Stimulated activated CD8-positive, alpha-beta memory T cell treated with anti-CD3 and anti-CD28 coated beads, Interleukin-4, amount 100 ng/mL, for 48 hours (primary cell): ENCODE data around the gene TNFRSF21.
"Not testable (repeated sequence)": the region's sequence is repeated elsewhere in the genome, so short reads cannot be mapped to it uniquely, and the experiment has no call there.

Experiments
- DNase-seq: peaks from one replicate; pipeline ENCODE4 v3.0.0-alpha.2; 2020

TNFRSF21 gene

GRCh38 chr6:47247227-47247797 lies 62.4 kb downstream of the TNFRSF21 start:
- no peak for DNase-seq

- no peak for DNase-seq
Measured at GRCh38 chr6:47246551-47246950, 63.2 kb downstream of the TNFRSF21 start.

- no peak for DNase-seq
Measured at GRCh38 chr6:47245745-47246371, 63.8 kb downstream of the TNFRSF21 start.

GRCh38 chr6:47242483-47243386 lies 67.0 kb downstream of the TNFRSF21 start:
- peak; percentile 48 for DNase-seq

GRCh38 chr6:47241742-47242482 lies 67.8 kb downstream of the TNFRSF21 start:
- no peak for DNase-seq

- DNase-seq = no peak
Measured at GRCh38 chr6:47240277-47240890, 69.3 kb downstream of the TNFRSF21 start.

GRCh38 chr6:47239546-47239945 lies 70.2 kb downstream of the TNFRSF21 start:
- no peak for DNase-seq

- no peak for DNase-seq
Measured at GRCh38 chr6:47238456-47238995, 71.2 kb downstream of the TNFRSF21 start.

- no peak for DNase-seq
Measured at GRCh38 chr6:47237196-47237595, 72.5 kb downstream of the TNFRSF21 start.

- no peak for DNase-seq
Measured at GRCh38 chr6:47235964-47236760, 73.5 kb downstream of the TNFRSF21 start.

GRCh38 chr6:47235421-47235820 lies 74.3 kb downstream of the TNFRSF21 start:
- no peak for DNase-seq

GRCh38 chr6:47234266-47234933 lies 75.3 kb downstream of the TNFRSF21 start:
- DNase-seq = no peak

GRCh38 chr6:47231151-47231550 lies 78.6 kb downstream of the TNFRSF21 start:
- DNase-seq = no peak

- DNase-seq = no peak
Measured at GRCh38 chr6:47230579-47230978, 79.1 kb downstream of the TNFRSF21 start.

- no peak for DNase-seq
Measured at GRCh38 chr6:47229255-47229654, 80.5 kb downstream of the TNFRSF21 start.

GRCh38 chr6:47228093-47228492 lies 81.6 kb downstream of the TNFRSF21 start:
- DNase-seq = not testable (repeated sequence)

GRCh38 chr6:47223251-47223650 lies 86.5 kb downstream of the TNFRSF21 start:
- DNase-seq = not testable (repeated sequence)

GRCh38 chr6:47221565-47221964 lies 88.1 kb downstream of the TNFRSF21 start:
- no peak for DNase-seq

GRCh38 chr6:47209632-47210031 lies 100.1 kb downstream of the TNFRSF21 start:
- no peak for DNase-seq

GRCh38 chr6:47207261-47207660 lies 102.4 kb downstream of the TNFRSF21 start:
- no peak for DNase-seq

GRCh38 chr6:47206626-47207025 lies 103.1 kb downstream of the TNFRSF21 start:
- no peak for DNase-seq
